Loucy (cell line): ENCODE results near the gene RAF1.

Experiments
- CTCF ChIP-seq: fragments of 200-600 bp; sonication (generic); conservative IDR thresholded peaks from 2 replicates; pipeline ENCODE4 v1.5.1; 2014; ENCODE audit warnings: mild to moderate bottlenecking, antibody characterized with exemption, low read length
- EZH2phosphoT487 ChIP-seq: fragments of 200-600 bp; IDR thresholded peaks from 2 replicates; pipeline ENCODE4 v1.6.1; 2018; ENCODE audit warnings: antibody characterized with exemption, mild to moderate bottlenecking, moderate library complexity, borderline replicate concordance

GRCh38 chr3:12662593-12663400 is 1.1 kb downstream of the RAF1 start:
- TF ChIP-seq CTCF (no peak), EZH2phosphoT487 (no peak)
